Esophagus squamous epithelium (tissue), 4 donors: ENCODE results near the gene RBM47.

ENCODE experiments used
- POLR2A ChIP-seq, 4 donors: fragments of 450-650 bp; IDR thresholded peaks; one replicate each; pipeline ENCODE4 v1.6.1; 2017; ENCODE audit warnings: antibody characterized with exemption in 4 of 4, mild to moderate bottlenecking in 4 of 4, moderate library complexity in 3 of 4
- TF ChIP-seq, protein P1 (sequence below), 6 experiments: fragments of 450-650 bp in 4 of 6; fragments of 200-600 bp in 2 of 6; sonication (generic) in 2 of 6; IDR thresholded peaks; one replicate each; pipeline ENCODE4 v1.5.1; 2016 to 2019; ENCODE audit warnings: antibody characterized with exemption in 6 of 6, mild to moderate bottlenecking in 4 of 6, moderate library complexity in 4 of 6

DNA sequence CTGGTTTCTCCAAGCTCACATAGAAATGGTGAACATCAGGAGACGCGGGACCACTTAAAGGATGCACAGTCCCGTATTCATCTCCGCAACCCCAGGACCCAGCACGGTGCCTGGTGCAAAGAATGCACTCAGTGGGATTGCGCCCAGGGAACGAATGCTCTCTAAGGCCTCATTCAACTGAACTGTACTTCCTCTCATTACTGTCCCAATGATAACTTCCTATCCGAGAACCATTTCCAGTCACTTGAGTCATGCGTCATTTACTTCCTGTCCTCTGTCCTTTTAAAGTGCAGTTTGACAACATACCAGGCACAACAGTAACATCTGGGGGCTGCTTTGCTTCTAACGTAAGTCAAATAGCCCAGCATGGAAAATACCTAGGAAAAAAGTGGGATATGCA, 75.7 kb downstream of the RBM47 start:
- peak in 1 of 4 donors; percentile 18 for TF ChIP-seq POLR2A (IDR thresholded peaks at IDR 0.05)
- TF ChIP-seq, protein P1, sequence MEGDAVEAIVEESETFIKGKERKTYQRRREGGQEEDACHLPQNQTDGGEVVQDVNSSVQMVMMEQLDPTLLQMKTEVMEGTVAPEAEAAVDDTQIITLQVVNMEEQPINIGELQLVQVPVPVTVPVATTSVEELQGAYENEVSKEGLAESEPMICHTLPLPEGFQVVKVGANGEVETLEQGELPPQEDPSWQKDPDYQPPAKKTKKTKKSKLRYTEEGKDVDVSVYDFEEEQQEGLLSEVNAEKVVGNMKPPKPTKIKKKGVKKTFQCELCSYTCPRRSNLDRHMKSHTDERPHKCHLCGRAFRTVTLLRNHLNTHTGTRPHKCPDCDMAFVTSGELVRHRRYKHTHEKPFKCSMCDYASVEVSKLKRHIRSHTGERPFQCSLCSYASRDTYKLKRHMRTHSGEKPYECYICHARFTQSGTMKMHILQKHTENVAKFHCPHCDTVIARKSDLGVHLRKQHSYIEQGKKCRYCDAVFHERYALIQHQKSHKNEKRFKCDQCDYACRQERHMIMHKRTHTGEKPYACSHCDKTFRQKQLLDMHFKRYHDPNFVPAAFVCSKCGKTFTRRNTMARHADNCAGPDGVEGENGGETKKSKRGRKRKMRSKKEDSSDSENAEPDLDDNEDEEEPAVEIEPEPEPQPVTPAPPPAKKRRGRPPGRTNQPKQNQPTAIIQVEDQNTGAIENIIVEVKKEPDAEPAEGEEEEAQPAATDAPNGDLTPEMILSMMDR (IDR thresholded peaks at IDR 0.05) = no peak
